Left ventricle myocardium inferior (tissue), 1 donor: ENCODE data around the gene TMEM255A. TPM values are rescaled to one million over a fixed set of nuclear protein-coding genes. Genes with fewer than 3 reads are reported as not detected.

Experiments used
- DNase-seq: peaks from one replicate; pipeline ENCODE4 v3.0.0-alpha.2; 2020
- H3K27ac ChIP-seq: fragments of 200-600 bp; replicated peaks from 2 replicates; pipeline ENCODE4 v1.8.0; 2021
- H3K27me3 ChIP-seq: fragments of 200-600 bp; 2 replicates; pipeline ENCODE4 v1.8.0; 2021; ENCODE audit warnings: low read depth
- H3K36me3 ChIP-seq: fragments of 200-600 bp; 2 replicates; pipeline ENCODE4 v1.8.0; 2021
- H3K4me1 ChIP-seq: fragments of 200-600 bp; 2 replicates; pipeline ENCODE4 v1.8.0; 2021
- H3K4me3 ChIP-seq: fragments of 200-600 bp; 2 replicates; pipeline ENCODE4 v1.8.0; 2021; ENCODE audit warnings: mild to moderate bottlenecking, moderate library complexity
- H3K9me3 ChIP-seq: fragments of 200-600 bp; replicated peaks from 2 replicates; pipeline ENCODE4 v1.8.0; 2021
- CTCF ChIP-seq: fragments of 200-600 bp; IDR thresholded peaks from 2 replicates; pipeline ENCODE4 v1.8.0; 2021; ENCODE audit warnings: antibody characterized with exemption, mild to moderate bottlenecking, borderline replicate concordance
- intact Hi-C: fragments of 100-400 bp; cut with micrococcal nuclease; formaldehyde crosslinking; loops from one replicate; pipeline ENCODE4 v1.11.0; 2022
- total RNA-seq: library from RNA; stranded (reverse); fragmentation: NEBNext Ultra II Directional; extraction: Animal tissue kit (Norgen Biotek cat#: 25700); gene quantifications from one replicate; pipeline ENCODE4 v1.2.1, GENCODE V29; 2021
- donor health status: DM: no; HTN: yes; CAD: no; lungs with severe emphysema.

TMEM255A gene
- total RNA-seq, 1 donor from 2014 or later = 0.38 TPM

GRCh38 chrX:120286733-120287512, 24.3 kb downstream of the TMEM255A start:
- Histone ChIP-seq H3K36me3 (no peaks in the 10 kb centered on the region), H3K9me3 (no peaks in the 10 kb centered on the region), H3K27me3 (no peaks in the 10 kb centered on the region), H3K4me3 (no peak overlapping the region), H3K27ac (no peak overlapping the region), H3K4me1 (no peaks in the 10 kb centered on the region)
- TF ChIP-seq CTCF = no peak
- intact Hi-C loops = no loop called here
- no peak for DNase-seq

- no peak for DNase-seq
- no peak for TF ChIP-seq CTCF
- peak overlapping the region; percentile 36 for H3K27ac ChIP-seq
Measured at GRCh38 chrX:120282697-120283096, 28.6 kb downstream of the TMEM255A start.

GRCh38 chrX:120281761-120282160, 29.5 kb downstream of the TMEM255A start:
- H3K27ac ChIP-seq = peak overlapping the region; percentile 36
- intact Hi-C loops = no loop called here
- H3K4me3 ChIP-seq = no peak overlapping the region

More at GRCh38 chrX:120282697-120283096, 28.6 kb downstream of the TMEM255A start:
- Histone ChIP-seq H3K4me1 (no peaks in the 10 kb centered on the region), H3K4me3 (no peak overlapping the region), H3K27me3 (no peaks in the 10 kb centered on the region), H3K36me3 (no peaks in the 10 kb centered on the region), H3K9me3 (no peaks in the 10 kb centered on the region)
- intact Hi-C loops = no loop called here

GRCh38 chrX:120281021-120281624, 30.1 kb downstream of the TMEM255A start:
- no peaks in the 10 kb centered on the region for H3K27me3 ChIP-seq
- DNase-seq = no peak
- H3K27ac ChIP-seq = no peak overlapping the region
- no peaks in the 10 kb centered on the region for H3K9me3 ChIP-seq
- intact Hi-C loops = no loop called here
- H3K4me3 ChIP-seq = no peak overlapping the region
- H3K36me3 ChIP-seq = no peaks in the 10 kb centered on the region
- H3K4me1 ChIP-seq = no peaks in the 10 kb centered on the region
- no peak for TF ChIP-seq CTCF

More at GRCh38 chrX:120281761-120282160, 29.5 kb downstream of the TMEM255A start:
- no peak for TF ChIP-seq CTCF
- DNase-seq = no peak
- Histone ChIP-seq H3K27me3 (no peaks in the 10 kb centered on the region), H3K9me3 (no peaks in the 10 kb centered on the region), H3K4me1 (no peaks in the 10 kb centered on the region), H3K36me3 (no peaks in the 10 kb centered on the region)

GRCh38 chrX:120274958-120275357, 36.3 kb downstream of the TMEM255A start:
- no peaks in the 10 kb centered on the region for H3K27me3 ChIP-seq
- no peaks in the 10 kb centered on the region for H3K36me3 ChIP-seq
- intact Hi-C loops = no loop called here
- H3K4me3 ChIP-seq = no peak overlapping the region
- H3K9me3 ChIP-seq = no peaks in the 10 kb centered on the region
- no peak for TF ChIP-seq CTCF
- H3K27ac ChIP-seq = peak overlapping the region; percentile 36
- no peak for DNase-seq
- H3K4me1 ChIP-seq = no peaks in the 10 kb centered on the region
